Esophagus squamous epithelium (tissue), 4 donors: Measurements from ENCODE around the gene ZBED5.

ENCODE experiments used
- POLR2A ChIP-seq, 4 donors: fragments of 450-650 bp; IDR thresholded peaks; one replicate each; pipeline ENCODE4 v1.6.1; 2017; ENCODE audit warnings: antibody characterized with exemption in 4 of 4, mild to moderate bottlenecking in 4 of 4, moderate library complexity in 3 of 4
- TF ChIP-seq, protein P1 (sequence below), 6 experiments: fragments of 450-650 bp in 4 of 6; fragments of 200-600 bp in 2 of 6; sonication (generic) in 2 of 6; IDR thresholded peaks; one replicate each; pipeline ENCODE4 v1.5.1; 2016 to 2019; ENCODE audit warnings: antibody characterized with exemption in 6 of 6, mild to moderate bottlenecking in 4 of 6, moderate library complexity in 4 of 6

DNA sequence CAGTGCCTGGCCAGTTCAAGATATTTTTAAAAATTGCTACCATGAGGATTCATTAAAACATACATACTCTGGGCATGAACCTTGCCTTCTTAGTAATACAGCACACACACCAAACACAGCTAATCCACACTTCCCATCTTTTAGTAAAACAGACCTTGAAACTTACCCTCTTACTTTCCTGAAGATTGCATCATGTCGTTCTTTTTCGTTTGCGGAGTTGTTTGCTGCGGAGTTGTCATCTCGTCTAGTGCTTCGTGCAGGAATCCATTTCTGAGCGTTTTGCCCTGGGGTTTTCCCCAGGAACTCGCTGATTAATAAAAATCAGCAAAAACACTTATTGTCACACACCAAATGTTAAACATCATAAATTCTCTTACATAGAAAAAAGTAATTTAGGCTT, 52.1 kb downstream of the ZBED5 start:
- TF ChIP-seq, protein P1, sequence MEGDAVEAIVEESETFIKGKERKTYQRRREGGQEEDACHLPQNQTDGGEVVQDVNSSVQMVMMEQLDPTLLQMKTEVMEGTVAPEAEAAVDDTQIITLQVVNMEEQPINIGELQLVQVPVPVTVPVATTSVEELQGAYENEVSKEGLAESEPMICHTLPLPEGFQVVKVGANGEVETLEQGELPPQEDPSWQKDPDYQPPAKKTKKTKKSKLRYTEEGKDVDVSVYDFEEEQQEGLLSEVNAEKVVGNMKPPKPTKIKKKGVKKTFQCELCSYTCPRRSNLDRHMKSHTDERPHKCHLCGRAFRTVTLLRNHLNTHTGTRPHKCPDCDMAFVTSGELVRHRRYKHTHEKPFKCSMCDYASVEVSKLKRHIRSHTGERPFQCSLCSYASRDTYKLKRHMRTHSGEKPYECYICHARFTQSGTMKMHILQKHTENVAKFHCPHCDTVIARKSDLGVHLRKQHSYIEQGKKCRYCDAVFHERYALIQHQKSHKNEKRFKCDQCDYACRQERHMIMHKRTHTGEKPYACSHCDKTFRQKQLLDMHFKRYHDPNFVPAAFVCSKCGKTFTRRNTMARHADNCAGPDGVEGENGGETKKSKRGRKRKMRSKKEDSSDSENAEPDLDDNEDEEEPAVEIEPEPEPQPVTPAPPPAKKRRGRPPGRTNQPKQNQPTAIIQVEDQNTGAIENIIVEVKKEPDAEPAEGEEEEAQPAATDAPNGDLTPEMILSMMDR (IDR thresholded peaks at IDR 0.05) = no peak
- TF ChIP-seq POLR2A (IDR thresholded peaks at IDR 0.05) = no peak
